NCI-H2227 (cell line): ENCODE results near the gene TAGLN2.
"Not testable (repeated sequence)": the region's sequence is repeated elsewhere in the genome, so short reads cannot be mapped to it uniquely, and the experiment has no call there.

Experiments
- DNase-seq: peaks from one replicate; lab custom pipeline; 2025; ENCODE audit not compliant: unreplicated experiment; lab: John Stamatoyannopoulos, UW

Gene TAGLN2

DNA sequence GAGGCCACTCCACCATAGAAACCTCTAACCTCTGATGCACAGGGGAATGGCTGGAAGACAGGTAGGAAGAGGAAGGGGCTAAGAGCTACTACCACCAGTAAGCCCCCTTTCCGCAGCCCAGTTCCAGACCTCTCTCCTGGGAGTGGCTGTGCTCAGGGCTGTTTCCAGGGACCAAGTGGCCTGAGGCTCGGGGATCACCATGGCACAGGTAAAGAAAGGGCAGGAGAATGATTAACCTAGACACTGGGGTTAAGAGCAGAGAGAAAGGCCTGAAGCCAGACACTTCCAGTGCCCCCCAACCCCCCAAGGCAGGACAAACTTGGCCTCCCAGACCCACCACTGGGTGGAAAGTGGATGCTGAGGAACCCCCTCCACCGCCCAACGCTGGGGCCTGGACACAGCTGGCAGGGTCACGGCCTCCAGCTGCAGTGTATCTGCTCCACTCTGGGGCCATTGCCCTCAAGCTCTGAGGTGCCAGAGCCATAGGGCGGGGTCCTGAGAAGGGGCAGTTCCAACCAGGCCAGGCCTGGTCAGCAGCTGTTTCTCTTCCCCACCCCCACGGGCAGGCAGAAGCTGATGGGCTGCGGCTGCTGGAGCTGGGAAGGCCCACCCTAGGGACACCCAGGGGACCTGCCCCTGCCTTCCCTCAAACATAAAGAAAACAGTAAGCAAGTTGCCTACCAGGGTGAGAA lies 2.6 kb downstream of the TAGLN2 start:
- peak; percentile 33 for DNase-seq

DNA sequence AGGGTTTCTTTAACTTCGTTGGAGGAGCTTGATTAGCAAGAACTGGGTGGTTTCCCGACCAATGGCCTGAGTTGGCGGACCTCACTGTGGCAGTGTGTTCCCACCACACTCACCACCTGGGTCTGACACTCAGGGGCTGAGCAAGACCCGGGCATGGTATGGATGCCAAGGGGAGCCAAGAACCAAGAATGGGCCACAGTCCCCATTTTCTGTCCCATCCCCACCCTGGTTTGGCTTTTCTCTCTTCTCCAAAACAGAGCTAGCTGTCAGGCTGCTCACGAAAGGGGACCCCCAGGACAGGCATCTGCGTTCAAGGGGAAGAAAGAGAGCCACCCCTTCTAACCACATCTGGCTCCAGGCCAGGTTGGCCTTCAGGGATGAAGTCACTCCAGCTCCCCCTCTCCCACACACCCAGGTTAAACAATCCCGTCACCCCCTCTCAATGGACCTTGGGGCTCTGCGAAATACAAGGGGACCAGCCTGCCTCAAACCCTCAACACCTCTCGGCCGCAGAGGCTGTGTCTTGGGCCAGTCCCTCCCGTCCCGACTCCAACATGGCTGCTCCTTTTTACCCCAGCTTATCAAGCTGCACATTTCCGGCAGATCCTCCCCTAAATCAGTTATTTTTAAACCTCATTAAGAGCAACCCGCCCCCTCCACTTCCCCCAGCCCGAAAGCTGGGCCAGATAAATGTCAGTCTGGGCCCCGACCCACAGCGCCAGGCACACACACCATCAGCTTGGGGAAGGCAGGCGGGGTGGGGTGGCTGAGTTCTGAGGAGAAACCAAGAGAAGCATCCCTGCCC lies 3.4 kb downstream of the TAGLN2 start:
- DNase-seq: no peak

DNA sequence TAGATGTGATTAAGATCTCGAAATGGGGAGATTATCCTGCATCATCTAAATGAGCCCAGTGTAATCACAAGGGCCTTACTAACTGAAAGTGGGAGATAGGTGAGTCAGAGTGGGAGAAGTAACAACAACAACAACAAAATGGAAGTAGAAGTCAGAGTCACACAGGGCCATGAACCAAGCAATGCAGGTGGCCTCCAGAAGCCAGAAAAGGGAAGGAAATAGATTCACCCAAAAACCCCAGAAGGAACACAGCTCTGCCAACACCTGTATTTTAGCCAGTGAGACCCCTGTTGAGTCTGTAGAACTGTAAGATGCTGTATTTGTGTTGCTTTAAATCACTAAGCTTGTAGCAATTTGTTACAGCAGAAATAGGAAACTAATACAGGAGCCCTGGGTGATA lies 4.1 kb downstream of the TAGLN2 start:
- no peak for DNase-seq

DNA sequence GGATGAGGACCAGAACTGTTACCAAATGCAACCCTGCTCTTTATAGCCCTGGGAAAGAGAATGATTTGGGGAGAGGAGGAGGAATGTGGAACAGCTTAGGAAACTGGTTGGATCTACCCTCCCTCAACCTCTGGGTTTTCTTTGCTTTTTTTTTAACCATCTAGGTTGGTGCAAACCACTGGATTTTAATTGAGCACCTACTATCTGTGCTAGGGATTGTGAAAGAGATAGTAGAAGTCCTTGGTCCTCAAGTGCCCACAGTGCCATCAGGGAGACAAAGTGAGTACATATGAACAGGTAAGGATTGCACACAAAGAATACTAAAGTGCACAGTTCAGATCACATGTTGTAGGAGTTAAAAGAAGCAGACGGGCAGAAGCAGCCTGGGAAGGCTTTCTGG lies 4.7 kb downstream of the TAGLN2 start:
- no peak for DNase-seq

DNA sequence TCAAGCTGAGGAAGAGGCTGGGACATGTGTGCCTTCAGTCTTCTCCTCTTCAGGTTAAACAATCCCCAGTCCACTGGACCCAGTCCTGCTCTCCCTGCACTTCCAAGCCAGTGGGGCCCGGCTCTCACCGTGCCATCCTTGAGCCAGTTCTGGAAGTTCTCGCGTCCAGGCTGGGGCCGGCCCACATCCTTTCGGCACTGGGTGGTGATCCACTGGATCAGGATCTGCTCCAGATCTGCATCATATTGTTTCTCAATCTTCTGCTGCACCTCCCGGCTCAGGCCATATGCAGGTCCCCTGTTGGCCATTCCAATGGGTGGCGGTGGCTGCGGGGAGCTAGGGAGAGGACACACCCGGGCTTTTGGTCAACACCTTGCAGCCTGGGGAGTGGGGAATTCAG lies 5.1 kb downstream of the TAGLN2 start:
- DNase-seq: no peak

DNA sequence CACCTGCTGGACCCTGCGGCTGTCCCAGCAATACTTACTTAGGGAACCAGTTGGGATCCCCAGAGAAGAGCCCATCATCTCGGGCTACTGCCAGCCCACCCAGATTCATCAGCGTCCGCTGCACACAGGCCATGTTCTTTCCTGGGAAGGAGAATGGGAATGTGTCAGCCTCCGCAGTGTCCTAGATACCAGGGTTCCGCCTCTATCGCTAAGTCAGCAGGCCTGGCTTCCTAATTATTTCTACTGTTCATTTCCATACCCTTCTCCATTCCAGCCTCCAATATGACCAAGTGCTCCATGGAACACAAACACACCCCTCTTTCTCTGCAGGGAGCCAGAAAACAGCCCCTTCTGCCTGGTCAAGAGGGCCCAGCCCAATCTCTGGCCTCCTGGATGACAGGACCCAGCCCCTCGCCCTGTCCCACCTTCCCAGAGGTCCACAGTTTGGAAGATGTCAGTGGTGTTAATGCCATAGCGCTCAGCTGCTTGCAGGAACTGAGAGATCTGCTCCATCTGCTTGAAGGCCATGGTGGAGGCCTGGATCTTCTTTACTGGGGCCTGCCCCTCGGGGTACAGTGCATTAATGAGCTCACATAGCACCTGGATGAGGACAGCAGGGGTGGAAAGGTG lies 6.0 kb downstream of the TAGLN2 start:
- DNase-seq: no peak

DNA sequence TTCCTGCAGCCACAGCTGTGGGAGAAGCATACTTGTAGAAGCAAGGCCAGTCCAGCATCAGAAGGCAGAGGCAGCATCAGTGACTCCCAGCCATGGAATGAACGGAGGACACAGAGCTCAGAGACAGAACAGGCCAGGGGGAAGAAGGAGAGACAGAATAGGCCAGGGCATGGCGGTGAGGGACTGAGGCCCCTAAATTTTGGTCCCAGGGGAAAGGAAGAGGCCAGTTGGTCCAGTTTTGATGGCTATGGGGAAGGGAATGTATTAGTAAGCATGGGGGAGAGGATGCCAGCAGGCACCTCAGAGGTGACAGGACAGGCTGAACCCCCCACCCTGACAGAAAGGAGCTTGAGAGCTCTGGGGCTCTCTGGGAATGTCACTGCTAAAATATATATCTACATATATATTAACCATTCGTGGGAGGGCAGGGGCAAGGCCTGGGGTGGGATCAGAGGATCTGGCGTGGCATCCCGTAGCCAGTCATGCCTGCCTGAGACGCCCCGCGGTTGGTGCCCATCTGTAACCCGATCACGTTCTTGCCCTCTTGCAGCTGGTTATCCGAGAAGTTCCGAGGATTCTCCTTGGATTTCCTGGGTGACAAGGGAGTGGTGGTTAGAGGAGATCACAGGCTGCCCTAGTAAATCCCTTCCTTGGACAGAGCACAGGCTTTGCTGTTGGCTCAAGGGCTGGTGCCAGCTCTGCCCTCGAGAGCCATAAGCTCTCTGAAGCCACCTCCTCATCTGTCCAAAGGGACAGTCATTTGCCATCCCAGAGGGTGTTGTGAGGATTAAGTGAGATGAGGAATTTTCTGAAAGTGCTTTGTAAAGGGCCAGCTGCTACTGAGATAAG lies 6.7 kb downstream of the TAGLN2 start:
- DNase-seq: no peak

DNA sequence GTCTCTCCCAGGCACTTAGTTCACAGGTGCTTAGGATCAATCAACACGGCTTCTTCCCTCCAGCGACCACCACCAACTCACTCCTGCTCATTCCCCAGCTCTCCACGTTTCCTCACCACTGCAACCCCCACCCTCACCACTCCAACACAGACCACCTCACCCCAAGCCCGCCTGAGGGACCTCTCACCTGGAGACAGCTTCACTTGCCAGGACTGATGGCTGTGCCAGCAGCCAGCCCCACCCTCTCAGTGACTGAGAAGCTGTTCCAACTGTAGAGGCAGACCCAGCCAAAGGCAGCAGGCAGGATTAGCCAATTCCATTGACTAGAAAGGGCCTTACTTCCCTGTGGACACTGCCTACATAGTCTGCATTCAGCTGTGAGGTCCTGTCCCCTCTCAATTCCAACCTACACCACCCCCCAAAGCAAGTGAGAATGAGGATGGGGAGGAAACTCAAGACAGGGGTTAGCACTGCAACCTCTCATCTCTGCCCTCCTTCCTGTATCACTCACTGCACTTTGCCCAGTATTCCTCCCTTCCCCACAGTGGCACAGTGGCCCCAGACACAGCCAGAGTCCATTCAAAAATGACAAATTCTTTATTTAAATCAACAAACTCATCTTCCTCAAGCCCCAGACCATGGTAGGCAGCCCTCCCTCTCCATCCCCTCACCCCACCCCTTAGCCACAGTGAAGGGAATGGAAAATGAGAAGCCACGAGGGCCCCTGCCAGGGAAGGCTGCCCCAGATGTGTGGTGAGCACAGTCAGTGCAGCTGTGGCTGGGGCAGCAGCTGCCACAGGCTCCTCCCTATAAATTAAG lies 7.6 kb downstream of the TAGLN2 start:
- no peak for DNase-seq

DNA sequence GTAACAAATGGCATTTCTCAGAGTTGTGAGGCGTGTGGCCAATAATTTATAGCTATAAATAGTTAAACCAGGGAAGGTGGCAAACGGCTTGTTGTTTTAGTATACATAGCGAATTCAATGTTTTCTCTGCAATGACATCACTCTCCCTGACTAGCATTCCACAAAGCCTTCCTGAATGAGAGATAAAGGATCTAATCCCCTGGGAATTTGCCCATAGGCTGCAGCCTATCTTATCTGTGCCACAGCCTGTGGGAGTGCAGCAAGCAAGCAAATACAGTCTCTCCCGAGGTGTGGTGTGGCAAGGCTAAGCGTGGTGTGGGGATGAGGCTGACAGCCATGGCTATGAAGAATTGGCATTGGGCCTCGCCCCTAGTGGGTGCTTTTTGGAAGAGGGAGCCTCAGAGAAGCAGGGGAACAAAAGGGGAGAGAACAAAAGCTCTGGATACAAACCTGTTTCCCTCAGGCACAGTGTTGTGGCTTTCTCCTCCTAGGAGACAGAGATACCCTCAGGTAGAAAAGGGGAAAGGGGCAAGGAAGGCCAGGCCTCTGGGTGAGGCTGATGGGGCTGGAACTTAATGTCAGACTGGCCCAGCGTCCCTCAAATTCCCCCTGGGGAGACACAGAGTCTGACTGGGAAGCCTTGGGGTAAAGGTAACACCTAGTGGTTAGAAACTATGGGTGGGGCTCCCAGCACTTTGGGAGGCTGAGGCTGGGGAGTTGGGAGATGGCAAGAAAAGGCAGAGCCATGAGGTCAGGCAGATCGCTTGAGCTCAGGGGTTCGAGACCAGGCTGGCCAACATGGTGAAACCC lies 8.9 kb downstream of the TAGLN2 start:
- DNase-seq: peak; percentile 8

DNA sequence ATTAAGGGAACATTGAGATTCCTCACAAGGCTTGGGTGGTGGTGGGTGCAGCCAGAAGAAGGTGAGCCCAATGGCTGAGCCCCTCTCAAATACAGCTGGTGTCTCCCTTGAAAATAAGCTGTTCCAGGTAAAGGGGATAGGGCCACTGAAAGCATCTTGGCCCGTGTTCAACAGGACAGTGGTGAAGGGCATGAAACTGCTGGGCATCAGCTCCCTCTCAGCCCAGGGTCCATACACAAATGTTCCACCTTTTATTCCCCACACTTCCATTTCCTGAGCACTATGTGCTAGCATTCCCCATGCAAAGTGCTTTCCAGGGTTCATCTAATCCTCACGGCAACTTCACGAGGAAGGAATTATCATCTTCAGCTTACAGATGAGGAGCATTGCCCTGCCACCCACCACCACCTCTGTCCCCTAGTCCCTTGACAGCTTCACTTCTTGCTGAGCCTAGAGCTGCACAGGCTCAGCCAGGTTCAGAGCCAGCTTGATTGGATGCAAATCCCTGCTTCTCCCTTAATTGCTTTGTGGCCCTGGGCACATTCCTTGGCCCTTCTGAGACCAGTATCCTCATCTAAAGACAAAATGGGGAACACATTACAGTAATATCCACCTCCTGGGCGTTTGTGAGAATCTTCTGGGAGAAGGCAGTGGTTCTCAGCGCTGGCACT lies 9.6 kb downstream of the TAGLN2 start:
- DNase-seq: no peak

DNA sequence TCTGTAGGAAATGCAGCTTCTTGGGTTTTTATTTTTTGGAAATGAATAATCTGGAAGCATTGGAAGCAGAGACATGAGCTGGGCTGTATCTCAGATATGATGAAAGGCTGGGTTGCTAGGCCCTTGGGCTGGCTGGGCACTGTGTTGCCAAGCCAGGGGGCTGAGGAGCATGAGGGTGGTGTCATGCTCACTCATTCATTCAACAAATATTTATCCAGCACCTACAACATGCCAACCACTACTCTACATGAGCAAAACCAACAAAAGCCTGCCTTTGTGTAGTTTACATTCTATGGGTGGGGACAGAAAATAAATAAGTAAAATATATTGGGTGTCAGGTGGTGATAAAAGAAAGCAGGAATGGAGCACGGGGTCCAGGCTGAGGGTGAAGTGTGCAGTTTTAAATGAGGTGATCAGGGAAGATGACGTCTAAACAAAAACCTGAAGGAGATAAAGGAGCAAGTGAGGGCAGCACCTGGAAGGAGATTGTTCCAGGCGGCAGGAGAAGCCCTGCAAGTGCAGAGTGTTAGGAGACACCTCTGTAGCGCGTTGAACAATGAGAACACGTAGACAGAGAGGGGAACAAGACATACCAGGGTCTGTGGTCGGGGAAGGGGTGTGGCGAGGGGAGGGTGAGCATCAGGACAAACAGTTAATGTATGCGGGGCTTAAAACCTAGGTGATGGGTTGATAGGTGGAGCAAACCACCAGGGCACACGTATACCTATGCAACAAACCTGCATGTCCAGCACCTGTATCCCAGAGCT lies 10.9 kb downstream of the TAGLN2 start:
- DNase-seq: no peak

DNA sequence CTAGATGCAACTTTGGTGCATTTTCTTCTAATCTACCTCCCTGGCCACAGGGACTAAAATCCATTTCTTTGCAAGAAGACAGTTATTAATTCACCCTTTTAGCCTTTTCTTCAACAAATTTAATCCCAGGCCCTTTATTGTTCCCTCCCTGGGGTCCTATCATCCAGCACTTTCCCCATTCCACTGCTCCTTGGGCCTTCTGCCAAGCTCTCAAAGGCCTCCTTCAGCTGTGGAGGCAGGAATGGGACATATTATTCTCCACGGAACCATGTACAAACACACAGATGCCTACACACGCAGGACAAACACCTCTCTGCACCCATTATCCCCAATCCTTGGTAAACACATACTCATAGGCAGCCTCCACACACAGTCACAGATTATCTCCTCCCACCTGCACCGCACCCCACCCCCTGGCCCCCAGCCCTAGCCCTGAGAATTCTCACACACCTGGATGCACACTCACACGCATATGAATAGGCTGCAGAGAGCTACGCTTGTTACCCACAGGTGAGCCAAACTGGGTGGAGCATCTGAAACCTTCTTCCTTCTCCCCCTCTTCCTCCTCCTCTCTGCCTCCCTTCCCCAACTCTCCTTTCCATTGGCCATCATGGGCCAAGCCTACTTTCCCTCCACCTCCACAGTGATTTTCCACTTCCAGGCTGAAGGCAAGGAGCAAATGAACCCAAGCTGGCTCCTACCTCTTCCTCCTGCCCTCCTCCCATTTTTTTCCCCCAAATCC lies 11.7 kb downstream of the TAGLN2 start:
- DNase-seq: no peak

DNA sequence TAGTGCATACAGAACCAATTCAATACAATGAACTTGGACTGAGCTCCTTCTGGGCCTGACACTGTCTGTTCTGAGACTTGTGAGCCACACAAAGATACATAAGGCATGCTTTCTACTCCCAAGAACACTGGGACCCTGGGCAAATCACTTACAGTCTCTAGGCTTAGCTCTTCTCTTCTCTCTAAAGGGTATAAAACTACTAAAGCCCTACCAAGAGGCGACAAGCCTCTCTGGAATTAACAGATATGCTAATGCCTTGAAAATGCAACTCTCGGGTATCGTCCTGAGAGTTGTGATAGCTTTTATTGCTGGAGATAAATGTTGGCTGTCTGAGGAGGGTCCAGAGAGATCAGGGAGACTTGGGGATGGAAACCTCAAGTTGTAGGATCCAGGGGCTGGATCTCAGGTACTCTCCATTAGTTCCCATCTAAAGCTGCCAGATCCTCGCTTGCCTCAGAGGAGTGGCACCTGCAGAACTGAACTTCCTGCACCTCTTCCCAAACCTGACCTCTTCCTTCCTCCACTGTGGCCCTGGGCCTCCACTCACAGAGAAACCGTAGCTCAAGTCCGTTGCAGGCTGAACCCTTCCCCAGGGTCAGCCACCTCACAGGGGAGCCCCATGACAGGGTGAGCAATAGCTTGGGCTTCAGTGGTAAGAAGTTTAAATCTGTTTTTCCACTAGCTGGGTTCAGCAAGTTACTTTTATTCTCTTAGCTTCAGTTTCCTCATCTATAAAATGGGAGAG lies 13.8 kb downstream of the TAGLN2 start:
- DNase-seq: no peak

DNA sequence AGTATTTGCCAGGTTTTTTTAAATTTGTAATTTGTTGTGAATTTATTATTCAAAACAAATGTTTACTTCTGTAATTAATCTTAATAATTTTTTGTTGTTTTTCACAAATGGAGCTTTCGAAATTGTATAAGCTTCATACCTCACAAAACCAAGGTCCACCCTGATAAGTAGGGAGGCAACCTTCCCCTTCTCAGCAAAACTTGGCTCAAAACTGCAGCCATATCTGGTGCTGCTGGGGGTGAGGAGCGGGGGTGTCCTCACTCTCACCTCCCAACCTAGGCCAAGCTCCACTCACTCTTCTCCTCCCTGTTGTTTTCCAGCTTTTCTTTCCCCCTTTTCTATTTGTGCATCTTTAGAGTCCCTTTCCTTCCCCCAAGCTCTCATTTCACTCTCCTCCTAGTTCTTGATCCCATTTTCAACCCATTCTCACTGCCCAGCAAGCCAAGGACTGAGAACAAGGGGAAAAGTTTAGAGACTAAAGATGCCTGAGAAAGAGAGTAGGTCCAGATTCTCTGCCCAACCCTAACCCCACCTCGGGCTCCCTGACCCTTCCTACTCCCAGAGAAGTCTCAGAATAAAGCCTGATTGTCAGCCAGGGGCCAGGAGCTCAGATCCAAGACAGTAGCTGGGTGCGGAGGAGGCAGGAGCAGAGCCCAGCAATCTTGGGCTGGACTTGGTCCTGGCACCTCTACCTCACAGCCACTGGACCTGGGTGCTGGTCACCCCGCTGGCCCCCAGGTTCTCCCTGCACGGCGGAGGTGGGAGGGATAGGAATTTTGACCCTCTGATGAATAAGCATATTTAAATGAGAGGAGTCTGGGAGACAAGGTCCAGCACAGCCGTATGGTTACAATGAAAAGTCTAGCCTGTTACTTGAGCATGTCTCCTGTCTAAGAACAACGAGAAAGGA lies 17.0 kb downstream of the TAGLN2 start:
- DNase-seq: no peak

DNA sequence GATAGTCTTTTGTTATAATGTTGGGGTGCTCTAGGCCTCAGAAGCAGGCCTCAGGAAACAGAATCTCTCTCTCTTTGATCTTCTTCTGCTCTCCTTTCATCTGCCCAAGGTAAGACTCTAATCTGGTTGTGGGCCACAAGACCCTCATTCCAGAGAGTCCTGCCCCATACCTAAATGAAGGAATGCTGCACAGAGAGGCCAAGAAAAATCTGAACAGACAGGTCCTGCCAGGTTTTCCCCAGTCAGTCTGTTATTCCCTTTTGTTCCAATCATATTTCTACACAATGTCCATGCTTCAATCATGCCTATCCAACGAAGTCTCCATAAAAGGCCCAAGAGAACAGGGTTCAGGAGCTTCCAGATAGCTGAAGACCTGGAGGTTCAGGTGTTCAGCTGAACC lies 18.3 kb downstream of the TAGLN2 start:
- no peak for DNase-seq

DNA sequence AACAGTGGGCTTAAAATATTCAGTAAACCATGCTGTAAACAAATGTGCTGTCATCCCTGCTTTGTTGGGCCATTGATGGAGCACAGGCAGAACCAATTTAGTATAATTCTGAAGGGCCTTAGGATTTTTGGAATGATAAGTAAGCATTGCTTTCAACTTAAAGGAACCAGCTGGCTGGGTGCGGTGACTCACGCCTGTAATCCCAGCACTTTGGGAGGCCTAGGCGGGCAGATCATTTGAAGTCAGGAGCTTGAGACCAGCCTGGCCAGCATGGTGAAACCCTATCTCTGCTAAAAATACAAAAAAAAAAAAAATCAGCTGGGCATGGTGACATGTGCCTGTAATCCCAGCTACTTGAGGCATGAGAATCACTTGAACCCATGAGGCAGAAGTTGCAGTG lies 21.3 kb downstream of the TAGLN2 start:
- not testable (repeated sequence) for DNase-seq
